HG03097 (cell line): ENCODE measurements around the gene ACTR1B.
"Not testable (repeated sequence)": the region's sequence is repeated elsewhere in the genome, so short reads cannot be mapped to it uniquely, and the experiment has no call there.

ENCODE experiments used
- ATAC-seq: cut with Tn5 transposase; IDR thresholded peaks from one replicate; pipeline ENCODE4 v1.9.1; 2021; ENCODE audit not compliant: unreplicated experiment, low FRiP score

The ACTR1B gene

DNA sequence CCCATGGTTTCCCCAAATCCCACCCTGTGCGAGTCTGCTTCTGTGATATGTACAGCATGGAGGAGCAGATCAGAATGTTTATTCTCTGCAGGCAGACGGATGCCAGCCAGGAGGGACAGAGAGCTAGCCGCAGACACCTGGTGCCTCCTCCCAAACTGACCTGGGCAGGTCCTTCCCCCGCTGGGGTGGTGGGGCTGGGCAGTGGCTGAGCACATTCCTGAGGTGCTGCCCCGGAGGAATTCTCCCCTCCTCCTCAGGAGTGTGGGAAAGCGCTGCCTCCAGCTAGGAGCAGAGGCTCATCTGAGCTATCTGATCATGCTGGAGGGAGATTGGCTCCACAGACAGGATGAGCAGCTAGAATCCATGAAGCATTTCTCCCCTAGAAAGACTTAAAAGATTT, 27.3 kb upstream of the ACTR1B start:
- no peak for ATAC-seq

DNA sequence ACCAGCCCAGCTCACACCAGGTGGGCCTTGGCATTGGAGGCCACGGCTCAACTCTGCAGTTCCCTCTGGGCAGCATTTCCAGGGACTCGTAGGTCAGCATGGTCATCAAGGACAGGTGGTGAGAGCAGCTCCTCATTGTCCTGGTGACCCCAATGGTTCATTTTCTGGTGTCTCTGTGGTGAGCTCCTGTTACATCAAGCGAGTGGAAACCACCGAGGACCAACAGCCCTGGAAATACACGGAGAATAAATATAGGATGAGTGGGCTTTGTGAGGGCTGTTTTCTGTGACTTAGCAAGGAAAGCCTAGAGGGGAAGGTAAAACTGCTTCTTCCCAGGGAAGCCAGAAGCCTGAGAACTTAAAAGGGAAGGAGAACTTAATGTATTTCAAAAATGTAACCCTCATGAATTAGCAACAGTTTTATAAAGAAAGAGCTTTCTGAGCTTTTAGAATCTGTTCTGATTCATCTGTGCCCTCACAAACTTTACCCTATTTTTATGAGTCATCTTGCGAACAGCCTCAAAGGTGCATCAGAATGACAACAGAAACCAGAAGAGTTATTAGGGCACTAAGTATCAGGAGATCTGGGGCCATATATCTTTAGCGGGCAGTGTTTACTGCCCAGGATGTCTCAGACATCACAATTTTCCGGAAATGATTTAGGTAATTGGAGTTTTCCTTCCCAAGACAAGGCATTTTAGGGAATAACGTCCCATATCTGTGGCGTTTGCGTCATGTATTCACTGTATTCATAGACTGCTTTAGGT, 24.4 kb upstream of the ACTR1B start:
- ATAC-seq = no peak

- ATAC-seq = not testable (repeated sequence)
Measured at GRCh38 chr2:97687235-97687634, 23.4 kb upstream of the ACTR1B start.

- no peak for ATAC-seq
Measured at GRCh38 chr2:97678298-97678697, 14.5 kb upstream of the ACTR1B start.

DNA sequence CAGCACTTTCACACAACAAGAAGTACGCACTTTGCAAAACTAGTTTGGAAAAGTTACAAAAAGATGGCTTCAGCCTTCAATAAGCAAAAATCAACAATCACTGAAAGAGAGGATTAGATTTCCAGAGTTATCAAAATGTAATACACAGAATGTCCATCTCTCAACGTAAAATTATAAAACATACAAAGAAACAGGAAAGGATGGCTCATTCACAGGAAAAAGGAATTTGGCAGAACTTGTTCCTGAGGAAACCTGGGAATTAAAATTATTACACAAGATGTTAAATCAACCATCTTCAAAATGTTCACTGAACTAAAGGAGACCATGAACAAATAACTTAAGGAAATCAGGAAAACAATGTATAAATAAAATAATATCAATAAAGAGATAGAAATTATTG, 13.6 kb upstream of the ACTR1B start:
- no peak for ATAC-seq

- ATAC-seq = no peak
Measured at GRCh38 chr2:97676620-97677019, 12.8 kb upstream of the ACTR1B start.

DNA sequence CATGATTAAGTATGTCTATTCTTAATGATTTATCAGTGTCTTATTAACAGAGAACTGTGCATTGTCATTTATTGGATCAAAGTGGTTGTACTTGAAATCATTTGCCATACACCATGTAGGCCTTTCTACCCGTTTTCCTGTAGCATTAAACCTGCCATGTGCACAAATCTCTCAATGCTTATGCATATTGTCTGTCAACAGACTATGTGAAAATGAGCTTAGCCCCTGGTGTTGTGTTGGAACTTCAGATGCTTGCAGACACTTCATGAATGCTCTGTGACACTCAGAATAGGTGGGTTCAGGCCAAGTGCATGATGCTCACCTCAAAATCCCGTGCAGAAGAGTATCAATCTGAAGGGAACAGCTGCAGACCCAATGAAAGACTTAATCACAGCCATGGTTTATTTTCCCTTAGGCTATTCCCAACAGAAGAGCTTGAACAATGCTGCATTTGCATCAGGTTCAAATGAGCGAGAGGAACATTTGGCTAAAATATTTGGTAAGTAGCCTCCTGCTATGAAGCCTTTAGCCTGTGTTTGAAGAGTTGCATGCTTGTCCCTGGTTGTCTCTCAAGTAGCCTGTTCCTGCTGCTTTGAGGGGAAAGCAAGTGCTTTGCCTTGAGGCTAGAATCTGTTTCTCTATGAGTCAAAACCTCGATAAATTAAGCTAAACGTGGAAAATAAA, 11.7 kb upstream of the ACTR1B start:
- no peak for ATAC-seq

DNA sequence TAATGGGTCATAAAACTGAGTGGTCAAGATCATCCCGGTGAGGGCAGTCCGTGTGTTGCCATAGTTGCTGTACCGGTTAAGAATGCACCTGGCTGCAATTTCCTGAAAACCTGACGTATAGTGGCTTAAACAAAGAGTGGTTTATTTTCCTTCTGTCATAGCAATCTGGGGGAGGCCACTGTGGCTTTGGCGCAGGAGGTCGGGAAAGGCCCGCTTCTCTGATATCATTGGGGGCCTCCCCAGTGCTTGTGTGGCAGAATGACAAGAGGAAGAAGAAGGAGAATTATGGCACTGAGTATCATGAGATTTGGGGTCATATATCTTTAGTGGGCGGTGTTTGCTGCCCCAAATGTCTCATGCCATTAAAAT, 10.1 kb upstream of the ACTR1B start:
- ATAC-seq = no peak

- no peak for ATAC-seq
Measured at GRCh38 chr2:97673182-97673914, 9.5 kb upstream of the ACTR1B start.

GRCh38 chr2:97672606-97673140, 8.8 kb upstream of the ACTR1B start:
- not testable (repeated sequence) for ATAC-seq

- ATAC-seq = no peak
Measured at GRCh38 chr2:97671526-97671925, 7.7 kb upstream of the ACTR1B start.

- no peak for ATAC-seq
Measured at GRCh38 chr2:97670471-97670870, 6.6 kb upstream of the ACTR1B start.

- ATAC-seq = no peak
Measured at GRCh38 chr2:97669448-97669847, 5.6 kb upstream of the ACTR1B start, which contains the start of gene C2orf92. TSS of gene C2orf92 (plus strand) at chr2:97669713. CDS start at chr2:97669789, 76 bp downstream.

DNA sequence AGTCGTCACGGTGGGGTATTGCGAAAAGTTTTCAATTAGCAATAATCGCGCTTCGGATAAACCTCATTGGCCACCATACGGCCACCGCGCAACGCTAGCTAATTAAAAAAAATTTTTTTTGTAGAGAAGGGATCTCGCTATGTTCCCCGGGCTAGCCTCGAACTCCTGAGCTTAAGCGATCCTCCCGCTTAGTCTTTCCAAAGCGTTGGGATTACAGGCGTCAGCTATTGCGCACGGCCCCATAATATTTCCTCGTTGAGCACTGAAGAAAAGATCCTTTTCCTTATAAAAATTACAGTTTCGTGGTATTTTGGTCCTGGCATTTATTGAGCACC, 759 bp upstream of the ACTR1B start:
- no peak for ATAC-seq

GRCh38 chr2:97663626-97663961, 250 bp downstream of the ACTR1B start:
- no peak for ATAC-seq

- ATAC-seq = peak; percentile 38
Measured at GRCh38 chr2:97662895-97663625, 784 bp downstream of the ACTR1B start.

DNA sequence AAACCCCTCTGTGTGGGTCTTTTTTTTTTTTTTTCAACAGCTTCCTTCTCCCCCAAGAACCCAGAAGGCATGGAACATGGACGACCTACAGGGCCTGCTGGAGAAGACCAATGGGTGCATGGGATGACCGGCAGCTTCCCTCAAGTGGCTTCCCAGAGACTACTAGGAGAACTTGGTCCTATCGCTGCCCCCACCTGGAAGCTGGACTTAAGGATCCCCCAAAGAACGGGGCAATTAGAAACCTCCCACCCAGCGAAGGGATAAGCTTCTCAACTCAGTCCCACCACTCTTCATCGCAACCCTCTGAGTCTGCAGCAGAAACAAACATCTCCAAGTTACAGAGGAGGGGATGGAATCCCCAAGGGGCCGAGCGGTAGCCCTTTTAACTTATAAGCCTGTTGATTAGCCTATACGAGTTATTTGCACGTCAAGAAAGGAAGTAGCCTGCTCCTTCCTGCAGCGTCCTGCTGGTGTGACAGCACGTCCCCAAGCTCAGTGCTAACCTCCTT, 1.4 kb downstream of the ACTR1B start:
- no peak for ATAC-seq

GRCh38 chr2:97661927-97662326, 1.9 kb downstream of the ACTR1B start:
- ATAC-seq = no peak

GRCh38 chr2:97660775-97661389, 3.0 kb downstream of the ACTR1B start:
- ATAC-seq = no peak
